HG03108 (cell line): Measurements from ENCODE around the gene PLCE1.

Experiments used
- ATAC-seq: cut with Tn5 transposase; IDR thresholded peaks from one replicate; pipeline ENCODE4 v1.9.1; 2021; ENCODE audit warnings: moderate library complexity; ENCODE audit not compliant: unreplicated experiment

Gene PLCE1

DNA sequence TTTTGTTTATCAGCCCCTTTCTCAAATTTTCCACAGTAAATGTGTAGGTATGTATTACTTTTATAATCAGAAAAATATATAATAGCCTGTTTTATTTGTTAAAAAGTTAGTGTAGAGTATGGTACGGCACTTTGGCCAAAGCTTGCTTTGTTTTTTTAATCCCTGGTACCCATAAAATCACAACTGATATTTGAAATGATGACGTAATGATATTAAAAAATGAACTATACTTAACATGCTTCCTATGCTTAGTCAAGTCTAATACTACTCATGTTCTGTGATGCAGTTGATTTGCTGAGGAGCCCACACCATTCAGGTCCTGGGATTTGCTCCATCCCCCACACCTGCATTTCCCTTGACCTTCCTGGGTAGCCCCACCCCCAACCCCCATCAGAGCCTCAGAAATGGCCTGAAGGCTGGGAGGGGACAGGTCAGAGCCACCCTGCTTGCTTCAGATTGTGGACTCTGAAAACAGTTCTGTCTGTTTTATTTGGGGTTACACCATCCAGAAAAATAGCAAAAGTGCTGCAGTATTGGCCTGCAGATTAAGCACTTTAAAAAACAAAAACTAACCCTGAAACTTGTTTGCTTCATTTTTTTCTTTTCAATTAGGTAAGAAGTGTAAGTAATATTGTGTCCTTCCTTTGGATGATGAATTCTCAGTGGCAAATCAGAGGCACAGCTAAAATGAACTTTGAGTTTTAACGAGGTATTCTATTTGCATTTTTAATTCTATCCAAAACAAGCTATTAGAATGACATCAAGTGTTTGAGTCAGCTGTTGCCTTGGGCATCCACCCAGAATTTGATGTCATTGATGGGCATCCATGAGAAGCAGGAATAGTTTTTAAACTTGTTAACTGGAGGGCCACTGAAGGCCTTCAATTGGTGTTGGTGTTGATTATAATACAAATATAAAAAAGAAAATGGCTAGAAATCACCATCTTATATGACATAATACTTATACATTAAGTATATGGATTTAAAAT lies 23.3 kb downstream of the PLCE1 start:
- no peak for ATAC-seq

DNA sequence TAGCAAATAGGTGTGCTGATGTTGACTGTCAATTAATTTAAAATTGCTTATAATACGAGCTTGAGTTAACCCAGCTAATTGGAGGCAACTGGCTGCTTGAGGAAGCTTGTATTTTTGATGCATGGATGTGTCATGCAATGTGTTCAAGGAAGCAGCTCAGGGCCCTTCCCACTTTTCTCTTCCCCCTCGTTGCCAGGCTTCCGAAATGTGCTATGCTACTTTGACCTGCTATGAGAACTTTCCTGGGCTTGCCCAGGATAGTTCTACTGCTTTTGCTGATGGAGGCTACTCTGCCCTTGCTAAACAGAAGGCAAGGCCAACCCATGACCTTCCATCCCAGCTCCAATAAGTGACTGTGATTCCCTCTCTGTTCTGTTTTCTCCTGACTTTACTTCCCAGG lies 24.4 kb downstream of the PLCE1 start:
- ATAC-seq, result no peak

DNA sequence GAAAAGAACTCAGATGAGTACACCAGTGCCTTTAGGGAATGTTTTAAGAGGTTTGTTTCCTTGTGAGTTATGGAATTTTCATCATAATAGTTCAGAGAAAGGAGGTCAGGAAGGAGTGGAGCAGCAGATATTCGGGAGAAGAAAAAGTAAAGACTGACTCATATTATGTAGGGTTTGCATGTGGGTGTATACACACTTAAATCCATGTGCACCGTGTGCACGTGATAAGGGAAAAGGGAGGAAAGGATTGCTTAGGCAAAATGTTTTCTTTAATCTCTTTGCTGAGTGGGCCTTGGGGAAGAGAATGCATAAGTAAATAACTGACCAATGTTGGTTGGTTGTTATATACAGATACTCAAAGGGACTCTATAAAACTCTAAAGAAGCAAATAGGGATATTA lies 30.2 kb downstream of the PLCE1 start:
- ATAC-seq, result no peak

DNA sequence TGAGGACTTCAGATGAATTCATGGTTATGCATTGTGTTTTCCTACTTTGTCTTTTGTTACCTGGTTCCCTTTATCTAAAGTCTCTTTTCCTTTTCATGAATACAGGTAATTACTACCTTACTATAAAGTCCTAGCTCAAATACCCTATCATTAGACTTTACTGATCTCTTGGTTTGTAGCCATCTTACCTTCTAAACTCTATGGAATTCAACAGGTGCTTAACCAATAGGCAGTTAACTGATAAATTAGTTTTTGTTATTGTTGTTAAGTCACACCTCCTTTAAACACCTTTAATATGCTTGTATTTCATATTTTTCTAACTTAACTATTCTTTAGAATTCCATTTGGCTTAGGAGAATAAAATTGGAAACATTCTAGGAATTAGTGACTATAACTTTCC lies 30.7 kb downstream of the PLCE1 start:
- ATAC-seq, result no peak

DNA sequence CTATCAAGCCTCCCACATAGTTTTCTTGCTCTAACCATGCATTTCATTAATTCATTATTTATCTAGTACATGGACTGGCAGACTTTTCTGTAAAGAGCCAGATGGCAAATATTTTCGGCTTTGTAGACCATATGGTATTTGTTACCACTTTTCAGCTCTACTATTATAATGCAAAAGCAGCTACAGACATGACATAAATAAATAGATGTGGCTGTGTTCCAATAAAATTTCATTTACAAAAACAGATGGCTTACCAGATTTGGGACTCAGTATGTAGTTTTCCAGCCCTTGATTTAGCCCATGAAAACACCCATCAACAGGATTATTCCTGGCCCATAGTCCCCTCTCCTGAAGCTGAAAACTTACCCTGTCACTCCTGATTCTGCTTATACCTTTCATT lies 32.1 kb downstream of the PLCE1 start:
- no peak for ATAC-seq

DNA sequence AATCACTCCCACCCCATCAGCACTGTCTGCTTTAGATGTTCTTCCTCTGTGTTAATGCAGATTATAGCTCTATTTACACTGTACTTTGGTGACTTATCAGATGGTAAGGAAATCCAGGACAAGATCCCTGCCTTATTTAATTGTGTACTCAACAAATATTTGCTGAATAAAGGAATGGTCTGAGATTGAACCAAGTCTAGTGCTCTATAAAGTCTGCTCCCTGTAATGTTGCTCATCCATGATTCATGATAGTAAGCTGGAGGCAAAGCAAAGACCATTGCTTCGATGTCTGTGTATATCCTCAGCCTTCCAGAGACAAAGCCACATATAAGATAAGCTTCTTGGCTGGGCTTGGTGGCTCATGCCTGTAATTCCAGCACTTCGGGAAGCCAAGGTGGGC lies 33.5 kb downstream of the PLCE1 start:
- no peak for ATAC-seq

DNA sequence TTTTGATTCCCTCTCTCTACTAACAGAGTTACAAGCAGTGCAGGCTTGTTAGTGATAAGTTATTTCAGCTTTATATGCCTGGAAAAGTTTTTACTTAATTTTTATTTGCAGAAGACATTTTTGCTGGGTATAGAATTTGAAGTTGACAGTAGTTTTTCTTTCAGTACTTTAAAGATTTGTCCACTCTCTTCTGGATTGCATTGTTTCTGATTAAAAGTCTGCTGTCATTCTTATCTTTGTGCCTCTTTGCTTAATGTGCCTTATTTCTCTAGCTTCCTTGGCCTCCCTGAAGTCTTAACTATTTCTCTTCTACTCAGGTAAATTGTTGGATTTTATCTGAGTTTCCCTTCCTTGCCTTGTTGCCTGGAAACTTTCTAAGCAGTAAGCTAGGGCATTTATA lies 36.2 kb downstream of the PLCE1 start:
- ATAC-seq, result no peak

DNA sequence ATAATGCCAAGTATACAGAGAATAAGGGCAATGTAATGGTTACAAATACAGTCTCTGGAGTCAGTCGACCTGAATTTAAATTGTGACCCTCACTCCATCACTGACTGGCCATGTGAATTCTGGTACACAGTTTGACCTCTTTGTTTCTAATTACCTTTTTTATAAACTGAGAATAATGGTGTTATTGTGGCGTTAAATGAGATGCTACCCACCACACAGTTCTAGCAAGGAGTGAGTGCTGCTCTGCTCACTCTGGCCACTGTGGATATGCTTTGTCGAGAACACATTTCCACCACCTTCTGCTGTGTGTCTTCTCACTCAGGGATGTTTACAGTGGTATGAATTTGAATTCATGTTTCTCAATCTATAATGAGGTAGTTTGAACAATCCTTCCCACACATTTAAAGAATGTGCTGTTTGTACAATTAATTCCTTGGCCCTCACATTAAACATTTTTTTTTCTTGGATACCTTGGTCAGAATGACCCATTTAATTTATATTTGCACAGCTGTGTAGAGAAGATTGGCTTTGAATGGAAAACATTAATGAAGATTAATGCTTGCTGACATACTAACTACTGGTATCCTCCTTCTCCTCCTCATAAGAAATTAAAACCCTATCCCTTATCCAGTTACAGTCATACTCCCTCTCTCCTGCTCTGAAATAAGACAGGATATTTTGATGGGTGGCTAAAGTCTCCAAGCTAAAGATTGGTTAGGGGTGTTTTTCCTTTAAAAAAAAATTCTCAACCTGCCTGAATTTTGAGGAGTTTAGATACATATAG lies 42.4 kb downstream of the PLCE1 start:
- ATAC-seq, result no peak

DNA sequence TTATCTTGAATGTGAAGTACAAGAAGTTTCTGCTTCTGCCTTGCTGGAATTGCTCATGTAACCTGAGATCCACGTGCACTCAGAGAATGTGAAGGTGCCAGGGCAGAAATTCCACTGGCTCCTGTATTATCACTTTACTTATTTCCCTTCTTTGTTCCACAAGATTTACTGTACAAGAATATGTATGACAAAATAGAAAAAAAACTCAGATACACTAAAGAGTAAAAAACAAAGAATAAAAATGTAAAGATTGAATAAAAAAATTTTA lies 43.0 kb downstream of the PLCE1 start:
- no peak for ATAC-seq

DNA sequence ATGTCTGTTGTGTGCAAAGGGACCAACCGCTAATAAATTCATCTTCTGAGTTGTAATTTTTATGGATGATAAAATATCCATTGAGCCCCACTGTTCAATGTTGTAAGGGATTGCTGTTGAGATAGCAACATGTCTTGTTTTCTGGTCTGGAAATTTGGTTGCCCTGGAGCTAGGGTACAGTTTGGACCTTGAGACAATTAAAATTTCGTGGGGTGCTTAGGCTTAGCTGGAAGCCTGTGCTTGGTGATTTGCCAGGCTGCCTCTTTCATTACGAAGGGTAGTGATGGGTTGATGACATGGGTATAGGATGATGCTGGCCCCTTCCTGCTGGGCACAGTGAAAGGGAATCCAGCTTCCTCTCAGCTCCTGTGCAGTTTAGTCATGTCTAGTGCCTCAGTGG lies 43.6 kb downstream of the PLCE1 start:
- ATAC-seq, result no peak

DNA sequence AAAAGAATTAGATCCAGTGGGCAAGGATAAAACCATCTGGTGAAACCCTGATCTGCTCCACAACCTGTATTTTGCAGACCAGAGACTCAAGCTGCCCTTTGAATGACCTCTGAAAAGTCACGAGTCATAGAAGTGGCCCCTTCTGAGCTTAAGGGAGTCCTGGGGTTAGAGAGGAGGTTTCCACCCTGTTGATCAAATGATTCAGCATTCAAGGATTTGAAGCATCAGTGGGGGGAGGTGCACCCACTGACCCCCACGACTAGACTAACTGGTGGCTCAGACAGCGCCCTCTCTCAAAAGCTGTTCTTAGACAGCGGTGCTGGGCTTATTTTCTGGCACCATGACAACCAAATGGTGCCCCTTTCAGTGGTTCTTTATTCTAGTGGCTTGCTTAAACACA lies 44.3 kb downstream of the PLCE1 start:
- no peak for ATAC-seq

DNA sequence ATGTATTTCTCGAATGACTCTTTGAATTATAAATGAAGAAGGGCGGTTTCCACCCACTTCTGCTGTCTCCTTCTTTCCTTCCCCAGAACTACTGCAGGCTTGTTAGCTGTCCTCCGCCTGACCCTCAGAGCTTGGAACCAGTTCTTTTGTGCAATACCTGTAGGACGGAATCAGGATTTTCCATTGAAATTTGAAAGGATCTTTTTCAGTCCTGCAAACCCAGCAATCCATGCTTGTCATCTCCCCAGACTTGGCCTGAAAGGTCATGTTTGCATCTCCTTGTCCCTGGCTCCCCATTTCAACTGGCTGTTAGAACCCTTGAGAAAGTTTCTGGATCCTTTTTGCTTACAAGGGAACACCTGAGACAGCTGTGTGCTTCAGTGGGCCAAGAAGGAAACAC lies 47.5 kb downstream of the PLCE1 start:
- no peak for ATAC-seq

DNA sequence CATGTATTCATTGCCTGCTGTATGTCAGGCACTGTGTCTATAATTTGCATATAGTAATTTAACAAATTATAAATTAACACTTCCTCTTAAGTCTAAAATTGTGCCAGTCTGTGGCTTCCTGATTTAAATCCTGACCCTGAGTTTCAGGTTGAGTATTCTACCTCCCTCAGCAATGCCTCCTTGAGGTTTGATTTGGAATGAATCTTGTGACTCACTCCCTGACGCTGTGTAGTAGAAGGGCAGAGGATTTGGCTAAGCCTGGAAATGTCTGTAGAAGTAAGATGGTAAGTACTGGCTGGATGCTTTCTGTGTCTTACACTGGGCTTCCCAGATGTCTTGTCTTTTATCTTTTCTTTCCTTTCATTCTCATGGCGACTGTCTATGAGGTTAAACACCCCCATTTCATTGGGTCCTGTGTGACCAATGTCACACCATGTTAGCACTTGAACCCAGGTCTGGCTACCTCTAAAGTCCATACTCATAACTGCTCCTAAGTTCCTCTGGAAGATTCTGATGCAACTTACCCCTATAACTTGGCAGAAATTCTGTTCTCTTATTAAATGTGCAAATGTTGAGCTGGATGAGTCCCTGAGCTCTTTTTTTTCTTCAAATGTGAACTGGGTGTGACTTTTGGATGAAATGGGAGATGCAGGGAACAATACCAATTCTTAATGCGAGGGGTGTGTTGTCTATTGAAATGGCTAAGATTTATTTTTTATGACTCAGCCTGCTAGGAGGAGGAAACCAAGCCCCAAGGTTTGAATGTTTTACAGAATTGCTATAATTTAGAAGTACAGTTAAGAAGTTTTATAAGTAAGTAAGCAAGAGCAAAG lies 48.5 kb downstream of the PLCE1 start:
- no peak for ATAC-seq

DNA sequence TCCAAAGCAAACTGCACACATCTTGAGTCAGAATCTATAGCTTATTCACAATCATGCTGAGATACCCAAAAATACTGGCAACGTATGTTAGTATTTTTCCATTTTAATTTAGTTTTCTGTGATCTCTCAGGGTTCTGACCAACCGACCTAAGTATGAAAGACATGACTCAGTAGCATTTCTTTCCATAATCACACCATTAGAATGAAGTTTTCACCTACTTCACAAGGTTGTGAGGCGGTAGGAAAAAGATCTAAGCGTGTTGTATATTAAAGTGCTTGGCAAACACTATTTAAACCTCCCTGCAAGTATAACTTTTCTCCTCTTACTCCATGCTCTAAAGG lies 49.1 kb downstream of the PLCE1 start:
- ATAC-seq, result no peak
